H1 (cell line): ENCODE data around the gene TRIM6. TPM values are rescaled to one million over a fixed set of nuclear protein-coding genes. Genes with fewer than 3 reads are reported as not detected.

Source experiments
- CTCF ChIA-PET: fragments of 300-600 bp; sonication (Branson Sonifier 250); formaldehyde crosslinking; loops from one replicate; lab custom pipeline; 2021; ENCODE audit not compliant: partially characterized antibody; lab: Charles Lee
- POLR2A ChIA-PET: fragments of 300-600 bp; sonication (Branson Sonifier 250); formaldehyde crosslinking; loops from one replicate; lab custom pipeline; 2021; ENCODE audit warnings: inconsistent platforms; ENCODE audit not compliant: partially characterized antibody; lab: Charles Lee
- DNase-seq, 2 experiments: peaks; one replicate each; pipeline versions ENCODE4 v3.0.0 to v3.0.0-alpha.2; 2010 to 2022; ENCODE audit warnings: low spot score in 2 of 2, low read depth in 1 of 2, mixed read lengths in 1 of 2
- FAIRE-seq: peaks from 2 replicates; lab custom pipeline; 2011; peaks lifted over from hg19 to GRCh38; lab: Jason Lieb, UNC
- H2AFZ ChIP-seq: 2 replicates; pipeline ENCODE4 v1.8.1; 2012; ENCODE audit warnings: low read length, inconsistent platforms
- H2AK5ac ChIP-seq: 2 replicates; pipeline ENCODE4 v1.6.1; 2013; ENCODE audit warnings: low read depth, low read length
- H2BK120ac ChIP-seq: replicated peaks from 2 replicates; pipeline ENCODE3; 2013; ENCODE audit warnings: low read depth, low read length, inconsistent platforms
- H2BK12ac ChIP-seq: 2 replicates; pipeline ENCODE4 v1.6.1; 2013; ENCODE audit warnings: low read depth, low read length
- H2BK15ac ChIP-seq: 2 replicates; pipeline ENCODE4 v1.6.1; 2013; ENCODE audit warnings: low read length
- H2BK20ac ChIP-seq: 2 replicates; pipeline ENCODE4 v1.6.1; 2013; ENCODE audit warnings: low read length
- H2BK5ac ChIP-seq: 2 replicates; pipeline ENCODE4 v1.6.1; 2013; ENCODE audit warnings: low read depth, low read length
- H3K14ac ChIP-seq: 2 replicates; pipeline ENCODE4 v1.6.1; 2013; ENCODE audit warnings: inconsistent platforms; ENCODE audit not compliant: insufficient read length
- H3K18ac ChIP-seq: 2 replicates; pipeline ENCODE4 v1.6.1; 2013; ENCODE audit warnings: low read length; ENCODE audit errors: extremely low read depth
- H3K23ac ChIP-seq: 2 replicates; pipeline ENCODE4 v1.6.1; 2013; ENCODE audit warnings: inconsistent platforms; ENCODE audit not compliant: insufficient read length
- H3K23me2 ChIP-seq: 2 replicates; pipeline ENCODE4 v1.6.1; 2013; ENCODE audit warnings: low read depth, low read length
- H3K27ac ChIP-seq: 2 replicates; pipeline ENCODE4 v1.6.1; 2011; ENCODE audit warnings: low read depth, low read length, inconsistent platforms
- H3K27me3 ChIP-seq, 4 experiments: replicated peaks in 1 of 4; 1 replicate in 1 of 4; 2 replicates in 3 of 4; pipeline versions ENCODE4 v1.6.1 to v1.8.1; 2011 to 2013; ENCODE audit warnings: low read length in 3 of 4, mild to moderate bottlenecking in 3 of 4, inconsistent platforms in 2 of 4, mixed read lengths in 2 of 4, moderate library complexity in 1 of 4; ENCODE audit not compliant: control insufficient read depth in 3 of 4, insufficient read depth in 3 of 4; ENCODE audit errors: extremely low read depth in 1 of 4
- H3K36me3 ChIP-seq, 4 experiments: 2 replicates each; pipeline versions ENCODE4 v1.6.1 to v1.8.1; 2011 to 2013; ENCODE audit warnings: mild to moderate bottlenecking in 4 of 4, low read length in 3 of 4, moderate library complexity in 2 of 4, control low read depth in 1 of 4, inconsistent platforms in 1 of 4; ENCODE audit not compliant: insufficient read depth in 4 of 4, control insufficient read depth in 2 of 4
- H3K4ac ChIP-seq: replicated peaks from 2 replicates; pipeline ENCODE3; 2013; ENCODE audit warnings: low read length, low read depth, mixed read lengths, inconsistent platforms; ENCODE audit not compliant: insufficient read length
- H3K4me1 ChIP-seq, 4 experiments: replicated peaks in 1 of 4; 1 replicate in 1 of 4; 2 replicates in 3 of 4; pipeline versions ENCODE4 v1.6.1 to v1.8.1; 2011 to 2013; ENCODE audit warnings: low read length in 3 of 4, inconsistent platforms in 2 of 4, mixed read lengths in 1 of 4; ENCODE audit not compliant: insufficient read depth in 4 of 4, control insufficient read depth in 3 of 4
- H3K4me2 ChIP-seq, 2 experiments: 2 replicates each; pipeline versions ENCODE4 v1.6.1 to v1.8.1; 2011 to 2013; ENCODE audit warnings: low read depth in 2 of 2, low read length in 2 of 2, control low read depth in 1 of 2, inconsistent platforms in 1 of 2, mild to moderate bottlenecking in 1 of 2; ENCODE audit not compliant: insufficient read depth in 1 of 2
- H3K4me3 ChIP-seq, 4 experiments: fragments of 200-600, 300-600 bp in 1 of 4; sonication (generic), shearing (Covaris generic), sonication (Bioruptor Twin) in 1 of 4; 2 replicates each; pipeline versions ENCODE4 v1.5.1 to v1.8.1; 2011 to 2016; ENCODE audit warnings: low read length in 4 of 4, low read depth in 3 of 4, control low read depth in 2 of 4, inconsistent platforms in 2 of 4, mild to moderate bottlenecking in 2 of 4, mixed read lengths in 1 of 4, moderate library complexity in 1 of 4; ENCODE audit not compliant: insufficient read depth in 2 of 4; ENCODE audit errors: extremely low read depth in 1 of 4
- H3K56ac ChIP-seq: replicated peaks from 2 replicates; pipeline ENCODE3; 2013; ENCODE audit warnings: low read depth, mild to moderate bottlenecking, mixed read lengths, low read length, inconsistent platforms; ENCODE audit not compliant: insufficient read length
- H3K79me1 ChIP-seq: 2 replicates; pipeline ENCODE4 v1.6.1; 2013; ENCODE audit warnings: low read depth, low read length, control low read depth
- H3K79me2 ChIP-seq, 2 experiments: 2 replicates each; pipeline versions ENCODE4 v1.6.1 to v1.8.1; 2012 to 2013; ENCODE audit warnings: low read length in 2 of 2, mild to moderate bottlenecking in 2 of 2, inconsistent platforms in 1 of 2; ENCODE audit not compliant: insufficient read depth in 2 of 2, control insufficient read depth in 1 of 2
- H3K9ac ChIP-seq, 4 experiments: replicated peaks in 1 of 4; 1 replicate in 1 of 4; 2 replicates in 3 of 4; pipeline versions ENCODE4 v1.6.1 to v1.8.1; 2011 to 2013; ENCODE audit warnings: low read depth in 3 of 4, low read length in 3 of 4, control low read depth in 2 of 4, mild to moderate bottlenecking in 2 of 4, moderate library complexity in 2 of 4, inconsistent platforms in 1 of 4; ENCODE audit errors: extremely low read depth in 1 of 4
- H3K9me3 ChIP-seq, 2 experiments: 2 replicates each; pipeline versions ENCODE4 v1.6.1 to v1.8.1; 2012 to 2013; ENCODE audit warnings: mild to moderate bottlenecking in 2 of 2, moderate library complexity in 2 of 2, control low read depth in 1 of 2, inconsistent platforms in 1 of 2, low read depth in 1 of 2, low read length in 1 of 2, mixed read lengths in 1 of 2; ENCODE audit not compliant: insufficient read depth in 2 of 2
- H4K20me1 ChIP-seq, 2 experiments: replicated peaks in 1 of 2; 2 replicates each; pipeline versions ENCODE3 to v1.8.1; 2011 to 2013; ENCODE audit warnings: inconsistent platforms in 2 of 2, low read length in 2 of 2, mild to moderate bottlenecking in 1 of 2; ENCODE audit not compliant: insufficient read depth in 2 of 2, control insufficient read depth in 1 of 2
- H4K5ac ChIP-seq: 2 replicates; pipeline ENCODE4 v1.6.1; 2013; ENCODE audit warnings: low read length, low read depth, mixed read lengths, inconsistent platforms; ENCODE audit not compliant: insufficient read length
- H4K8ac ChIP-seq: 2 replicates; pipeline ENCODE4 v1.8.0; 2013; ENCODE audit warnings: mild to moderate bottlenecking, moderate library complexity, low read length, inconsistent platforms; ENCODE audit not compliant: insufficient read depth; ENCODE audit errors: extremely low read depth
- H4K91ac ChIP-seq: replicated peaks from 2 replicates; pipeline ENCODE3; 2013; ENCODE audit warnings: low read length, mixed read lengths, inconsistent platforms; ENCODE audit not compliant: insufficient read length
- ATF3 ChIP-seq: IDR thresholded peaks from 2 replicates; pipeline ENCODE4 v1.6.1; 2011; ENCODE audit warnings: low read depth, mild to moderate bottlenecking, low read length; ENCODE audit not compliant: insufficient read depth
- BCL11A ChIP-seq, 2 experiments: IDR thresholded peaks; one replicate each; pipeline ENCODE4 v1.6.1; 2011; ENCODE audit warnings: low read depth in 2 of 2, low read length in 2 of 2, mild to moderate bottlenecking in 2 of 2
- CHD1 ChIP-seq: IDR thresholded peaks from 2 replicates; pipeline ENCODE4 v1.6.1; 2012; ENCODE audit warnings: low read depth, low read length, improper control_type of control experiment
- CHD2 ChIP-seq: IDR thresholded peaks from 2 replicates; pipeline ENCODE4 v1.6.1; 2012; ENCODE audit warnings: low read length, improper control_type of control experiment
- EGR1 ChIP-seq: IDR thresholded peaks from 2 replicates; pipeline ENCODE4 v1.6.1; 2011; ENCODE audit warnings: low read depth, low read length, borderline replicate concordance
- EP300 ChIP-seq, 2 experiments: IDR thresholded peaks; 1 replicate in 1 of 2; 2 replicates in 1 of 2; pipeline ENCODE4 v1.6.1; 2011 to 2012; ENCODE audit warnings: low read depth in 2 of 2, low read length in 2 of 2, mild to moderate bottlenecking in 2 of 2, borderline replicate concordance in 1 of 2, inconsistent platforms in 1 of 2, moderate library complexity in 1 of 2
- HDAC6 ChIP-seq: IDR thresholded peaks from one replicate; pipeline ENCODE4 v1.7.1; 2012; ENCODE audit warnings: low read depth, mild to moderate bottlenecking, inconsistent platforms, low read length, moderate library complexity
- KDM5A ChIP-seq: fragments of 200-600 bp; IDR thresholded peaks from 2 replicates; pipeline ENCODE4 v1.7.1; 2012; ENCODE audit warnings: mild to moderate bottlenecking, low read length, inconsistent platforms, mixed read lengths
- MAFK ChIP-seq: IDR thresholded peaks from 2 replicates; pipeline ENCODE4 v1.6.1; 2012; ENCODE audit warnings: low read depth, mild to moderate bottlenecking, improper control_type of control experiment, low read length
- POU5F1 ChIP-seq: IDR thresholded peaks from 2 replicates; pipeline ENCODE4 v1.6.1; 2011; ENCODE audit warnings: low read depth, mild to moderate bottlenecking, low read length, moderate library complexity
- SP1 ChIP-seq: IDR thresholded peaks from 2 replicates; pipeline ENCODE4 v1.6.1; 2011; ENCODE audit warnings: low read depth, low read length
- SP2 ChIP-seq: IDR thresholded peaks from 2 replicates; pipeline ENCODE4 v1.6.1; 2012; ENCODE audit warnings: mild to moderate bottlenecking, low read length, inconsistent platforms
- SP4 ChIP-seq: IDR thresholded peaks from 2 replicates; pipeline ENCODE4 v1.6.1; 2012; ENCODE audit warnings: low read length, inconsistent platforms
- SRF ChIP-seq: IDR thresholded peaks from 2 replicates; pipeline ENCODE4 v1.6.1; 2011; ENCODE audit warnings: mild to moderate bottlenecking, low read depth, low read length, moderate library complexity
- TAF1 ChIP-seq: IDR thresholded peaks from 2 replicates; pipeline ENCODE4 v1.6.1; 2011; ENCODE audit warnings: mild to moderate bottlenecking, low read depth, low read length
- TCF12 ChIP-seq: IDR thresholded peaks from 2 replicates; pipeline ENCODE4 v1.6.1; 2011; ENCODE audit warnings: low read depth, mild to moderate bottlenecking, low read length
- WGBS, 2 experiments: shearing (Covaris generic) in 1 of 2; methylation state at CpG; one replicate each; pipeline versions ENCODE4 v1.1.6 to v1.1.7; 2013 to 2015; ENCODE audit warnings: low lambda C conversion rate in 2 of 2, mixed read lengths in 2 of 2, inconsistent platforms in 1 of 2, low coverage in 1 of 2, missing lambda C conversion rate in 1 of 2; ENCODE audit not compliant: insufficient replicate concordance in 2 of 2, insufficient coverage in 1 of 2, insufficient read length in 1 of 2; ENCODE audit errors: extremely low coverage in 1 of 2, missing lambda C conversion rate in 1 of 2; 5-methylcytosine and 5-hydroxymethylcytosine counted together
- polyA plus RNA-seq, 7 experiments: library from polyadenylated mRNA; depleted of rRNA in 3 of 7; stranded (reverse) in 5 of 7; unstranded in 2 of 7; fragments of >200 nt in 5 of 7; fragments of 200-250 nt in 2 of 7; gene quantifications; 1 replicate in 5 of 7; 2 replicates in 1 of 7; 4 replicates in 1 of 7; pipeline versions ENCODE4 v1.2.1 to v1.2.3, GENCODE V29; 2011 to 2013; ENCODE audit warnings: missing spikeins in 2 of 7, mixed read lengths in 2 of 7
- total RNA-seq: library from RNA; stranded (reverse); fragmentation: NEBNext Ultra II Directional; extraction: Animal tissue kit (Norgen Biotek cat#: 25700); gene quantifications from 2 replicates; pipeline ENCODE4 v1.2.1, GENCODE V29; 2021

The TRIM6 gene
- total and polyA plus RNA-seq, 2 of the 8 experiments (the other 6 are each of a cell fraction or from before 2014, with no cell fraction given) = 21.6 to 23.3 TPM

GRCh38 chr11:5592615-5593014, 3.8 kb upstream of the TRIM6 start:
- Histone ChIP-seq H3K79me2 (peaks cover 0 to 5% of the 10 kb centered on the region in 2 experiments; a peak in 1 of 4 replicates), H3K18ac (no peak overlapping the region), H2BK120ac (no peak overlapping the region), H4K91ac (no peak overlapping the region), H3K4me2 (no peak overlapping the region), H3K27ac (no peak overlapping the region), H3K9me3 (peaks cover 0 to 8% of the 10 kb centered on the region in 2 experiments; a peak in 1 of 4 replicates), H3K4me1 (peaks cover 0 to 10% (median 2%) of the 10 kb centered on the region in 4 experiments; a peak in 3 of 7 replicates), H3K4me3 (no peak overlapping the region), H3K14ac (no peak overlapping the region), H2BK15ac (no peak overlapping the region), H2BK20ac (no peak overlapping the region), H4K5ac (no peak overlapping the region), H3K9ac (no peak overlapping the region), H4K20me1 (peaks cover 0 to 2% of the 10 kb centered on the region in 2 experiments), H2AK5ac (no peak overlapping the region), H3K36me3 (no peaks in the 10 kb centered on the region), H3K56ac (no peak overlapping the region), H3K4ac (no peak overlapping the region), H4K8ac (no peak overlapping the region), H3K79me1 (no peaks in the 10 kb centered on the region), H3K23ac (no peak overlapping the region), H3K27me3 (no peaks in the 10 kb centered on the region; a peak in 1 of 7 replicates), H2BK12ac (no peak overlapping the region), H2AFZ (no peak overlapping the region), H3K23me2 (peaks cover 8% of the 10 kb centered on the region; the same call in 1 of the 2 replicates), H2BK5ac (no peak overlapping the region)
- DNase-seq (no peak), FAIRE-seq (no peak)
- WGBS, 2 experiments = 90% methylated on average over 5 of the region's 5 CpGs; no CpG with 5 or more reads in 1 of the 2 experiments
- CTCF ChIA-PET = interaction anchor here (1.6 kb wide), 1 partner anchor 8 kb away, joined by 4 read pairs; no protein-coding TSS in a partner anchor
- POLR2A ChIA-PET = no interaction called here
- TF ChIP-seq TAF1 (no peak), ATF3 (no peak), TCF12 (no peak), SP4 (no peak), CHD2 (no peak), SRF (no peak), POU5F1 (no peak), BCL11A (IDR thresholded peaks at IDR 0.05; ENCODE audit: low read depth in 2 of 2, low read length in 2 of 2) (no peak), EGR1 (no peak), MAFK (no peak), KDM5A (no peak), HDAC6 (no peak), EP300 (IDR thresholded peaks at IDR 0.05; ENCODE audit: borderline replicate concordance in 1 of 2, low read depth in 2 of 2, low read length in 2 of 2) (no peak), CHD1 (no peak), SP1 (no peak), SP2 (no peak)
